Measurements from ENCODE around the gene SMARCA4.
"Not testable (repeated sequence)": the region's sequence is repeated elsewhere in the genome, so short reads cannot be mapped to it uniquely, and the experiment has no call there.

Gene SMARCA4

GRCh38 chr19:10979951-10980381 lies 19.1 kb downstream of the SMARCA4 start:
- peak; percentile 21 to 64 for ATAC-seq

- ATAC-seq = no peak
Observed at GRCh38 chr19:10981252-10981895, 20.5 kb downstream of the SMARCA4 start.

- no peak for ATAC-seq
Observed at GRCh38 chr19:10983026-10983425, 22.2 kb downstream of the SMARCA4 start.

GRCh38 chr19:10984166-10984735 lies 23.4 kb downstream of the SMARCA4 start:
- no peak for ATAC-seq

GRCh38 chr19:10985502-10985901 lies 24.7 kb downstream of the SMARCA4 start:
- no peak for ATAC-seq

- ATAC-seq = no peak
Observed at GRCh38 chr19:10986301-10987127, 25.7 kb downstream of the SMARCA4 start.

GRCh38 chr19:10987571-10988297 lies 26.9 kb downstream of the SMARCA4 start:
- no peak for ATAC-seq

- no peak for ATAC-seq
Observed at GRCh38 chr19:10988380-10988779, 27.6 kb downstream of the SMARCA4 start.

- ATAC-seq = no peak
Observed at GRCh38 chr19:10988921-10989320, 28.1 kb downstream of the SMARCA4 start.

GRCh38 chr19:10991076-10991475 lies 30.2 kb downstream of the SMARCA4 start:
- ATAC-seq = no peak

GRCh38 chr19:10991521-10992081 lies 30.8 kb downstream of the SMARCA4 start:
- ATAC-seq = no peak

GRCh38 chr19:10992174-10992573 lies 31.3 kb downstream of the SMARCA4 start:
- ATAC-seq = not testable (repeated sequence)

- no peak for ATAC-seq
Observed at GRCh38 chr19:10995926-10996600, 35.2 kb downstream of the SMARCA4 start.

GRCh38 chr19:10998045-10998533 lies 37.3 kb downstream of the SMARCA4 start:
- no peak for ATAC-seq

- ATAC-seq = no peak
Observed at GRCh38 chr19:10998666-10999065, 37.8 kb downstream of the SMARCA4 start.

GRCh38 chr19:11005521-11005920 lies 44.7 kb downstream of the SMARCA4 start:
- no peak for ATAC-seq

- ATAC-seq = no peak
Observed at GRCh38 chr19:11007385-11007784, 46.6 kb downstream of the SMARCA4 start.

- no peak for ATAC-seq
Observed at GRCh38 chr19:11007962-11008532, 47.2 kb downstream of the SMARCA4 start.

- ATAC-seq = no peak
Observed at GRCh38 chr19:11010041-11010440, 49.2 kb downstream of the SMARCA4 start.

GRCh38 chr19:11012507-11012906 lies 51.7 kb downstream of the SMARCA4 start:
- ATAC-seq = no peak

- no peak for ATAC-seq
Observed at GRCh38 chr19:11013771-11014170, 52.9 kb downstream of the SMARCA4 start.

Data from activated CD4-positive, CD25-positive, alpha-beta regulatory T cell treated with anti-CD3 and anti-CD28 coated beads, Interleukin-2, amount 50 U/mL, for 24 hours (primary cell).